PFSK-1 (cell line): ENCODE data around the gene CTSH.

ENCODE experiments used
- FOXP2 ChIP-seq: optimal IDR thresholded peaks from 2 replicates; pipeline ENCODE3; 2011; ENCODE audit warnings: borderline replicate concordance, control low read depth, inconsistent platforms; ENCODE audit not compliant: insufficient read depth; ENCODE audit errors: extremely low read length, extremely low read depth
- POLR2AphosphoS5 ChIP-seq: IDR thresholded peaks from 2 replicates; pipeline ENCODE4 v1.6.1; 2012; ENCODE audit warnings: low read depth, mild to moderate bottlenecking, control low read depth, low read length, moderate library complexity
- SIN3A ChIP-seq: IDR thresholded peaks from 2 replicates; pipeline ENCODE4 v1.6.1; 2012; ENCODE audit warnings: mild to moderate bottlenecking, low read length, moderate library complexity, borderline replicate concordance; ENCODE audit not compliant: insufficient read depth
- TAF1 ChIP-seq: IDR thresholded peaks from 2 replicates; pipeline ENCODE4 v1.6.1; 2012; ENCODE audit warnings: low read length, control low read depth, borderline replicate concordance; ENCODE audit not compliant: insufficient read depth
- TF ChIP-seq, protein P1 (sequence below), 2 experiments: IDR thresholded peaks; 2 replicates each; pipeline versions ENCODE4 v1.6.1 to v1.8.0; 2011 to 2012; ENCODE audit warnings: low read depth in 2 of 2, low read length in 2 of 2, control low read depth in 1 of 2, inconsistent platforms in 1 of 2, mild to moderate bottlenecking in 1 of 2, moderate library complexity in 1 of 2; ENCODE audit not compliant: insufficient read depth in 1 of 2

GRCh38 chr15:78923015-78923414 lies 21.8 kb downstream of the CTSH start:
- TF ChIP-seq, protein P1, sequence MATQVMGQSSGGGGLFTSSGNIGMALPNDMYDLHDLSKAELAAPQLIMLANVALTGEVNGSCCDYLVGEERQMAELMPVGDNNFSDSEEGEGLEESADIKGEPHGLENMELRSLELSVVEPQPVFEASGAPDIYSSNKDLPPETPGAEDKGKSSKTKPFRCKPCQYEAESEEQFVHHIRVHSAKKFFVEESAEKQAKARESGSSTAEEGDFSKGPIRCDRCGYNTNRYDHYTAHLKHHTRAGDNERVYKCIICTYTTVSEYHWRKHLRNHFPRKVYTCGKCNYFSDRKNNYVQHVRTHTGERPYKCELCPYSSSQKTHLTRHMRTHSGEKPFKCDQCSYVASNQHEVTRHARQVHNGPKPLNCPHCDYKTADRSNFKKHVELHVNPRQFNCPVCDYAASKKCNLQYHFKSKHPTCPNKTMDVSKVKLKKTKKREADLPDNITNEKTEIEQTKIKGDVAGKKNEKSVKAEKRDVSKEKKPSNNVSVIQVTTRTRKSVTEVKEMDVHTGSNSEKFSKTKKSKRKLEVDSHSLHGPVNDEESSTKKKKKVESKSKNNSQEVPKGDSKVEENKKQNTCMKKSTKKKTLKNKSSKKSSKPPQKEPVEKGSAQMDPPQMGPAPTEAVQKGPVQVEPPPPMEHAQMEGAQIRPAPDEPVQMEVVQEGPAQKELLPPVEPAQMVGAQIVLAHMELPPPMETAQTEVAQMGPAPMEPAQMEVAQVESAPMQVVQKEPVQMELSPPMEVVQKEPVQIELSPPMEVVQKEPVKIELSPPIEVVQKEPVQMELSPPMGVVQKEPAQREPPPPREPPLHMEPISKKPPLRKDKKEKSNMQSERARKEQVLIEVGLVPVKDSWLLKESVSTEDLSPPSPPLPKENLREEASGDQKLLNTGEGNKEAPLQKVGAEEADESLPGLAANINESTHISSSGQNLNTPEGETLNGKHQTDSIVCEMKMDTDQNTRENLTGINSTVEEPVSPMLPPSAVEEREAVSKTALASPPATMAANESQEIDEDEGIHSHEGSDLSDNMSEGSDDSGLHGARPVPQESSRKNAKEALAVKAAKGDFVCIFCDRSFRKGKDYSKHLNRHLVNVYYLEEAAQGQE (IDR thresholded peaks at IDR 0.05; ENCODE audit: insufficient read depth in 1 of 2, low read depth in 2 of 2, low read length in 2 of 2) = no peak
- TF ChIP-seq TAF1 (no peak), SIN3A (no peak), POLR2AphosphoS5 (no peak), FOXP2 (no peak)
